Progenitor cell of endocrine pancreas (in vitro differentiated cells): Measurements from ENCODE around the gene HYAL1. TPM values are rescaled to one million over a fixed set of nuclear protein-coding genes. Genes with fewer than 3 reads are reported as not detected.

Experiments
- DNase-seq: peaks from one replicate; pipeline ENCODE4 v3.0.0; 2021; ENCODE audit warnings: low spot score; ENCODE audit not compliant: unreplicated experiment
- H3K27ac Mint-ChIP-seq: 2 replicates; pipeline ENCODE4 v1.8.0; 2021; ENCODE audit warnings: mild to moderate bottlenecking, moderate library complexity, mixed read lengths
- H3K27me3 Mint-ChIP-seq: 2 replicates; pipeline ENCODE4 v1.8.0; 2021; ENCODE audit warnings: mixed read lengths
- H3K36me3 Mint-ChIP-seq: 2 replicates; pipeline ENCODE4 v1.8.0; 2022; ENCODE audit warnings: mixed read lengths; ENCODE audit not compliant: insufficient read depth
- H3K4me1 Mint-ChIP-seq: 2 replicates; pipeline ENCODE4 v1.8.0; 2021; ENCODE audit warnings: low read depth, mixed read lengths
- H3K4me3 Mint-ChIP-seq: 2 replicates; pipeline ENCODE4 v1.8.0; 2021; ENCODE audit warnings: low read depth, mild to moderate bottlenecking, moderate library complexity, mixed read lengths
- H3K9me3 Mint-ChIP-seq: 2 replicates; pipeline ENCODE4 v1.8.0; 2021; ENCODE audit warnings: low read depth, mixed read lengths
- CTCF ChIP-seq: fragments of 200-600 bp; sonication (generic); IDR thresholded peaks from one replicate; pipeline ENCODE4 v1.5.0; 2021; ENCODE audit warnings: antibody characterized with exemption, mild to moderate bottlenecking; ENCODE audit not compliant: unreplicated experiment
- total RNA-seq: library from RNA; stranded (reverse); gene quantifications from 2 replicates; pipeline ENCODE4 v1.2.1, GENCODE V29; 2021

HYAL1 gene
- total RNA-seq, 1 donor from 2014 or later, result 3.1 TPM

GRCh38 chr3:50331364-50331907, 28.1 kb upstream of the HYAL1 start:
- no peak for DNase-seq
- no peak for TF ChIP-seq CTCF
- H3K4me3 Mint-ChIP-seq, result no peak overlapping the region
- H3K36me3 Mint-ChIP-seq, result peaks cover 2% of the 10 kb centered on the region
- H3K27me3 Mint-ChIP-seq, result no peaks in the 10 kb centered on the region
- no peaks in the 10 kb centered on the region for H3K9me3 Mint-ChIP-seq
- H3K4me1 Mint-ChIP-seq, result peaks cover 17% of the 10 kb centered on the region
- H3K27ac Mint-ChIP-seq, result no peak overlapping the region

GRCh38 chr3:50330330-50330729, 27.0 kb upstream of the HYAL1 start:
- no peaks in the 10 kb centered on the region for H3K9me3 Mint-ChIP-seq
- no peak for DNase-seq
- TF ChIP-seq CTCF, result no peak
- no peak overlapping the region for H3K27ac Mint-ChIP-seq
- H3K27me3 Mint-ChIP-seq, result no peaks in the 10 kb centered on the region
- no peak overlapping the region for H3K4me3 Mint-ChIP-seq
- H3K36me3 Mint-ChIP-seq, result peaks cover 4% of the 10 kb centered on the region
- peaks cover 10% of the 10 kb centered on the region for H3K4me1 Mint-ChIP-seq

- peaks cover 16% of the 10 kb centered on the region for H3K4me1 Mint-ChIP-seq
- peaks cover 7% of the 10 kb centered on the region for H3K36me3 Mint-ChIP-seq
Observed at GRCh38 chr3:50327943-50328691, 24.7 kb upstream of the HYAL1 start, which contains the start of gene TUSC2. TUSC2 (minus strand) TSS chr3:50328223; CDS start chr3:50328099, 124 bp downstream.

GRCh38 chr3:50327129-50327528, 23.8 kb upstream of the HYAL1 start:
- TF ChIP-seq CTCF, result no peak
- Mint-ChIP-seq H3K36me3 (peaks cover 7% of the 10 kb centered on the region), H3K9me3 (no peaks in the 10 kb centered on the region), H3K27me3 (no peaks in the 10 kb centered on the region), H3K4me3 (peak overlapping the region; percentile 85), H3K27ac (peak overlapping the region; percentile 78), H3K4me1 (peaks cover 16% of the 10 kb centered on the region)
- DNase-seq, result no peak

More at GRCh38 chr3:50327943-50328691, 24.7 kb upstream of the HYAL1 start, which contains the start of gene TUSC2:
- peak; percentile 91 for DNase-seq
- Mint-ChIP-seq H3K4me3 (peak within 1 kb of the TSS; percentile 85), H3K27ac (peak within 1 kb of the TSS; percentile 96), H3K9me3 (no peaks in the 10 kb centered on the region), H3K27me3 (no peaks in the 10 kb centered on the region)
- no peak for TF ChIP-seq CTCF

- peaks cover 7% of the 10 kb centered on the region for H3K36me3 Mint-ChIP-seq
- peak overlapping the region; percentile 85 for H3K4me3 Mint-ChIP-seq
- H3K27ac Mint-ChIP-seq, result no peak overlapping the region
- H3K4me1 Mint-ChIP-seq, result peaks cover 16% of the 10 kb centered on the region
- no peaks in the 10 kb centered on the region for H3K27me3 Mint-ChIP-seq
- no peak for DNase-seq
- TF ChIP-seq CTCF, result no peak
- H3K9me3 Mint-ChIP-seq, result no peaks in the 10 kb centered on the region
Observed at GRCh38 chr3:50326182-50326541, 22.8 kb upstream of the HYAL1 start.
